BJ (cell line): ENCODE data around the gene ANKFN1. TPM values are rescaled to one million over a fixed set of nuclear protein-coding genes. Genes with fewer than 3 reads are reported as not detected.

ENCODE experiments used
- CTCF ChIA-PET: fragments of 350-600 bp; formaldehyde crosslinking; extraction: SDS; loops from one replicate; lab custom pipeline; 2021; ENCODE audit warnings: antibody characterized with exemption, inconsistent platforms; lab: Yijun Ruan, JAX
- POLR2A ChIA-PET: fragments of 300-600 bp; sonication (Branson Sonifier 250); formaldehyde crosslinking; extraction: SDS; loops from one replicate; lab custom pipeline; 2021; ENCODE audit warnings: antibody characterized with exemption; lab: Charles Lee
- DNase-seq: peaks from one replicate; pipeline ENCODE4 v3.0.0-alpha.2; 2011; ENCODE audit warnings: low read depth
- H3K27me3 ChIP-seq: 2 replicates; pipeline ENCODE4 v1.6.0; 2011; ENCODE audit warnings: low read length; ENCODE audit not compliant: control insufficient read depth, insufficient read depth
- H3K36me3 ChIP-seq: 2 replicates; pipeline ENCODE4 v1.5.1; 2011; ENCODE audit warnings: low read length; ENCODE audit not compliant: control insufficient read depth, insufficient read depth
- H3K4me3 ChIP-seq: 2 replicates; pipeline ENCODE4 v1.5.1; 2011; ENCODE audit warnings: low read depth, mild to moderate bottlenecking, control low read depth, low read length
- polyA plus RNA-seq: library from polyadenylated mRNA; depleted of rRNA; stranded (reverse); fragments of >200 nt; gene quantifications from 2 replicates; pipeline ENCODE4 v1.2.3, GENCODE V29; 2011
- TF ChIP-seq, protein P1 (sequence below): IDR thresholded peaks from 2 replicates; pipeline ENCODE4 v1.5.1; 2011; ENCODE audit warnings: low read depth, mild to moderate bottlenecking, control low read depth, inconsistent platforms, low read length, moderate library complexity; ENCODE audit not compliant: insufficient read depth

The ANKFN1 gene
- polyA plus RNA-seq, 1 experiment, result 0.06 TPM

- no peak for DNase-seq
- no peaks in the 10 kb centered on the region for H3K27me3 ChIP-seq
- ChIA-PET POLR2A (no interaction called here), CTCF (interaction anchor here (1.1 kb wide), 1 partner anchor 10 kb away, joined by 3 read pairs; no protein-coding TSS in a partner anchor)
- no peaks in the 10 kb centered on the region for H3K36me3 ChIP-seq
- no peak overlapping the region for H3K4me3 ChIP-seq
- TF ChIP-seq, protein P1, sequence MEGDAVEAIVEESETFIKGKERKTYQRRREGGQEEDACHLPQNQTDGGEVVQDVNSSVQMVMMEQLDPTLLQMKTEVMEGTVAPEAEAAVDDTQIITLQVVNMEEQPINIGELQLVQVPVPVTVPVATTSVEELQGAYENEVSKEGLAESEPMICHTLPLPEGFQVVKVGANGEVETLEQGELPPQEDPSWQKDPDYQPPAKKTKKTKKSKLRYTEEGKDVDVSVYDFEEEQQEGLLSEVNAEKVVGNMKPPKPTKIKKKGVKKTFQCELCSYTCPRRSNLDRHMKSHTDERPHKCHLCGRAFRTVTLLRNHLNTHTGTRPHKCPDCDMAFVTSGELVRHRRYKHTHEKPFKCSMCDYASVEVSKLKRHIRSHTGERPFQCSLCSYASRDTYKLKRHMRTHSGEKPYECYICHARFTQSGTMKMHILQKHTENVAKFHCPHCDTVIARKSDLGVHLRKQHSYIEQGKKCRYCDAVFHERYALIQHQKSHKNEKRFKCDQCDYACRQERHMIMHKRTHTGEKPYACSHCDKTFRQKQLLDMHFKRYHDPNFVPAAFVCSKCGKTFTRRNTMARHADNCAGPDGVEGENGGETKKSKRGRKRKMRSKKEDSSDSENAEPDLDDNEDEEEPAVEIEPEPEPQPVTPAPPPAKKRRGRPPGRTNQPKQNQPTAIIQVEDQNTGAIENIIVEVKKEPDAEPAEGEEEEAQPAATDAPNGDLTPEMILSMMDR, result no peak
Observed at GRCh38 chr17:56178203-56178602, 24.9 kb downstream of the ANKFN1 start.

DNA sequence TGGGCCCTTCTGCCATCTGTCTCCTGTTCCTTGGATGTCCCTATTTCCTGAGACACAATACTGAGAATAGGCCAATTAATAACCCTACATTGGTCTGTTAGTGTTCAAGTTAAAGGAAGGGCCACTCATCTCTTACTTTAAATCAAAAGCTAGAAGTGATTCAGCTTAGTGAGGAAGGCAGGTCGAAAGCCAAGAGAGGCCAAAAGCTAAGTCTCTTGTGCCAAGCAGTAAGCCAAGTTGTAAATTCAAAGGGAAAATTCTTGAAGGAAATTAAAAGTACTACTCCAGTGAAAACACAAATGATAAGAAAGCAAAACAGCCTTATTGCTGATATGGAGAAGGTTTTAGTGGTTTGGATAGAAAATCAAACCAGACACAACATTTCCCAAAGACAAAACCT, 28.8 kb downstream of the ANKFN1 start:
- POLR2A ChIA-PET, result no interaction called here
- Histone ChIP-seq H3K4me3 (no peak overlapping the region), H3K36me3 (no peaks in the 10 kb centered on the region), H3K27me3 (no peaks in the 10 kb centered on the region)
- DNase-seq, result no peak
- TF ChIP-seq, protein P1, result no peak
- CTCF ChIA-PET, result no interaction called here

GRCh38 chr17:56184650-56185049, 31.4 kb downstream of the ANKFN1 start:
- DNase-seq, result no peak
- CTCF ChIA-PET, result no interaction called here

GRCh38 chr17:56185491-56186221, 32.4 kb downstream of the ANKFN1 start:
- Histone ChIP-seq H3K27me3 (no peaks in the 10 kb centered on the region), H3K4me3 (no peak overlapping the region), H3K36me3 (no peaks in the 10 kb centered on the region)
- ChIA-PET CTCF (interaction anchor here (0.8 to 1.9 kb wide), 2 partner anchors 23 to 59 kb away, joined by 4 to 8 read pairs; no protein-coding TSS in a partner anchor), POLR2A (interaction anchor here (0.6 to 0.8 kb wide), 2 partner anchors 21 to 24 kb away, joined by 3 read pairs; no protein-coding TSS in a partner anchor)
- TF ChIP-seq, protein P1, result no peak
- no peak for DNase-seq

More at GRCh38 chr17:56184650-56185049, 31.4 kb downstream of the ANKFN1 start:
- TF ChIP-seq, protein P1, result no peak
- no peak overlapping the region for H3K4me3 ChIP-seq
- POLR2A ChIA-PET, result no interaction called here
- H3K36me3 ChIP-seq, result no peaks in the 10 kb centered on the region
- no peaks in the 10 kb centered on the region for H3K27me3 ChIP-seq

- TF ChIP-seq, protein P1, result no peak
Observed at GRCh38 chr17:56186222-56186786, 33.0 kb downstream of the ANKFN1 start.

More at GRCh38 chr17:56186222-56186786, 33.0 kb downstream of the ANKFN1 start:
- ChIA-PET POLR2A (interaction anchor here (0.6 to 0.8 kb wide), 2 partner anchors 21 to 23 kb away, joined by 3 read pairs; no protein-coding TSS in a partner anchor), CTCF (interaction anchor here (0.8 to 1.9 kb wide), 2 partner anchors 24 to 59 kb away, joined by 4 to 8 read pairs; no protein-coding TSS in a partner anchor)
- DNase-seq, result peak; percentile 59
- Histone ChIP-seq H3K36me3 (no peaks in the 10 kb centered on the region), H3K4me3 (no peak overlapping the region), H3K27me3 (no peaks in the 10 kb centered on the region)
